SJCRH30 (cell line): ENCODE results near the gene SAMD11. TPM values are rescaled to one million over a fixed set of nuclear protein-coding genes. Genes with fewer than 3 reads are reported as not detected.

Source experiments
- DNase-seq, 2 experiments: peaks; one replicate each; pipeline ENCODE4 v3.0.0-alpha.2; 2015 to 2020
- H3K27ac ChIP-seq: fragments of 250-450 bp; sonication (Bioruptor Pico); 2 replicates; pipeline ENCODE4 v1.5.1; 2020; ENCODE audit warnings: mild to moderate bottlenecking, moderate library complexity
- H3K27me3 ChIP-seq: fragments of 250-450 bp; sonication (Bioruptor Pico); 2 replicates; pipeline ENCODE4 v1.5.1; 2020; ENCODE audit warnings: mild to moderate bottlenecking, moderate library complexity
- H3K36me3 ChIP-seq: fragments of 250-450 bp; sonication (Bioruptor Pico); 2 replicates; pipeline ENCODE4 v1.5.1; 2020; ENCODE audit warnings: mild to moderate bottlenecking, moderate library complexity
- H3K4me1 ChIP-seq: fragments of 250-450 bp; sonication (Bioruptor Pico); 2 replicates; pipeline ENCODE4 v1.5.1; 2020; ENCODE audit warnings: mild to moderate bottlenecking, moderate library complexity
- H3K4me3 ChIP-seq: fragments of 250-450 bp; sonication (Bioruptor Pico); 2 replicates; pipeline ENCODE4 v1.5.1; 2020; ENCODE audit warnings: mild to moderate bottlenecking, moderate library complexity
- H3K9me3 ChIP-seq: fragments of 250-450 bp; sonication (Bioruptor Pico); replicated peaks from 2 replicates; pipeline ENCODE4 v1.5.1; 2020; ENCODE audit warnings: mild to moderate bottlenecking, moderate library complexity
- total RNA-seq: library from RNA; depleted of rRNA; stranded (reverse); fragments of >200 nt; shearing (Covaris generic); gene quantifications from 2 replicates; pipeline ENCODE4 v1.2.3, GENCODE V29; 2014

Gene SAMD11
- total RNA-seq, 1 experiment from 2014 or later = 39.0 TPM

GRCh38 chr1:918843-919242 lies 4.9 kb upstream of the SAMD11 start:
- Histone ChIP-seq H3K36me3 (no peaks in the 10 kb centered on the region), H3K4me3 (no peak overlapping the region), H3K4me1 (peaks cover 35% of the 10 kb centered on the region), H3K27me3 (peaks cover 43% of the 10 kb centered on the region), H3K27ac (no peak overlapping the region), H3K9me3 (no peaks in the 10 kb centered on the region)
- DNase-seq = no peak

DNA sequence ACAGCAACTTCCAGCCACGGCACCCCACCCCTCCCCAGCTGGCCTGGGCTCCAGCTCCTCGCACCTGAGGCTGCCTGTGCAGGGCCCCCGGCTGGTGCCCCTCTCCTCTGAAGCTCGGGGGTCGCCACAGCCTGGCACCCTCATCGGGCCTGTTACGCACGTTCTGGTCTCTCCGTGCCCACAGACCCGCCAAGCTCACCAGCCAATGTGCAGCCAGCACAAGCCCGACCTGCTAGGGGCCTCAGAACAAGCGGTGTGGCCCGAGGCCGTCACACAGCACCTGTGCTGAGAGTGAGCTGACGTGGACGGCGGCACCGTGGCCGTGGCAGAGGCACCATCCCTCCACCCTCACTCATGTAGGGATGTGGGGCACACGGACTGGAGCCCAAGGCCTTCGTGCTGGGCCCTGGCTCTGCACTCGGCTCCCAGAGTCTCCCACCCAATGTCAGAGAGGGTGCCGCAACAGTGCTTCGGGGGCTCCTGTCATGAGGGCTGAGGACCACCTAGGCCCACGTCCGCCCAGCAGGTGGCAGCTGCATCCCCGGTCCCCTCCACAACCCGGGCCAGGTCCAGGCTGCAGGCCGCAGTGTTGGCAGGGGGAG lies 4.4 kb upstream of the SAMD11 start:
- Histone ChIP-seq H3K9me3 (no peaks in the 10 kb centered on the region), H3K36me3 (no peaks in the 10 kb centered on the region)

DNA sequence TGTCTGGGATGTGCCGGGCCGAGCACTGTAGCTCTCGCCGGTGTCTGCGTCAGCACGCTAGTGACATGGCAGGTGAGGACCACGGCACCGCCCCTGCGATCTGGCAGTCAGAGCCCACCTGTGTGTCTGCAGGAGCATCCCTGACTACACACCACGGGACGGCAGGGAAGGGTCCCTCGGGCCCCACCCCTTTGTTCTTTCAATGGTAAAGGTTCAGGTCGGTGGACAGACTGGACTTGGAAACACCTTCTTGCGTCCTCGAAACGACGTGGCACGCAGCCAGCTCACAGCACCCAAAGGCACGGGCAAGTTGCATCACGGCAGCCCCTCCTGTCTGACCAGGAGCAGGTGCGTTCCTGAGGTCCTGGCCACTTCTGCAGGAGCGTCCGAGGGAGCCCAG lies 3.7 kb upstream of the SAMD11 start:
- Histone ChIP-seq H3K27ac (no peak overlapping the region), H3K36me3 (no peaks in the 10 kb centered on the region), H3K9me3 (no peaks in the 10 kb centered on the region), H3K4me1 (peaks cover 35% of the 10 kb centered on the region), H3K4me3 (no peak overlapping the region), H3K27me3 (peaks cover 39% of the 10 kb centered on the region)
- no peak for DNase-seq

More for the DNA sequence above, 4.4 kb upstream of the SAMD11 start:
- H3K27ac ChIP-seq = no peak overlapping the region
- H3K4me1 ChIP-seq = peaks cover 35% of the 10 kb centered on the region
- H3K27me3 ChIP-seq = peaks cover 39% of the 10 kb centered on the region
- DNase-seq = no peak
- no peak overlapping the region for H3K4me3 ChIP-seq

DNA sequence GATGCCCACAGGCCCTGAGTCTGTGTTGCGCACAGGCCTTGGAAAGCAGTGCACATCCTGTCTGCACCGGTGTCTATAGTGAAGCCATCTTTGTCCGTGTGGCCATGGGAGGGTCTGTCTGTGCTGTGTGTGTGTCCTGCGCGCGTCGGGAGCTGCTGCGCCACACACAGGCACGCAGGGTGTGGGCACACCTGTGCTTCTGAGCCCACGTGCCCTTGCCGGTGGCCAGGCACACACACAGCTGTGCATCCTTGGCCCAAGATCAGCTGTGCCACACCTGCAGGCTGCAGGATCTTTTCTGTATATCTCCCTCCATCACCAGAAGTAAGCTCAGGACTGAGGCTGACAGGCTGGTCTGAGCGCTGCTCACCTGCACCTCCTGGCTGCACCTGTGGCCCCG lies 3.2 kb upstream of the SAMD11 start:
- Histone ChIP-seq H3K9me3 (no peaks in the 10 kb centered on the region), H3K27me3 (peaks cover 38% of the 10 kb centered on the region), H3K4me1 (peaks cover 35% of the 10 kb centered on the region), H3K4me3 (no peak overlapping the region), H3K36me3 (no peaks in the 10 kb centered on the region), H3K27ac (no peak overlapping the region)
- DNase-seq = no peak

GRCh38 chr1:921011-921837 lies 2.5 kb upstream of the SAMD11 start:
- Histone ChIP-seq H3K36me3 (no peaks in the 10 kb centered on the region), H3K27ac (no peak overlapping the region), H3K4me1 (peaks cover 35% of the 10 kb centered on the region), H3K4me3 (peak overlapping the region; percentile 3; the same call in 1 of the 2 replicates), H3K9me3 (no peaks in the 10 kb centered on the region), H3K27me3 (peaks cover 31% of the 10 kb centered on the region)
- peak; percentile 81 to 86 for DNase-seq

- no peaks in the 10 kb centered on the region for H3K36me3 ChIP-seq
- H3K4me1 ChIP-seq = peaks cover 20% of the 10 kb centered on the region
- DNase-seq = no peak
- H3K4me3 ChIP-seq = peak overlapping the region; percentile 69
- peaks cover 4% of the 10 kb centered on the region; the same call in 1 of the 2 replicates for H3K27me3 ChIP-seq
- H3K9me3 ChIP-seq = no peaks in the 10 kb centered on the region
- no peak overlapping the region; the same call in 1 of the 2 replicates for H3K27ac ChIP-seq
These were observed 400 bp downstream of the SAMD11 start for GRCh38 chr1:923991-924655.

- H3K27ac ChIP-seq = peak overlapping the region; percentile 8; the same call in 1 of the 2 replicates
- H3K9me3 ChIP-seq = no peaks in the 10 kb centered on the region
- H3K4me1 ChIP-seq = peaks cover 17% of the 10 kb centered on the region
- no peaks in the 10 kb centered on the region for H3K27me3 ChIP-seq
- DNase-seq = peak; percentile 67 to 71
- no peaks in the 10 kb centered on the region for H3K36me3 ChIP-seq
- H3K4me3 ChIP-seq = peak overlapping the region; percentile 69
These were observed 1.2 kb downstream of the SAMD11 start for GRCh38 chr1:924656-925560.

DNA sequence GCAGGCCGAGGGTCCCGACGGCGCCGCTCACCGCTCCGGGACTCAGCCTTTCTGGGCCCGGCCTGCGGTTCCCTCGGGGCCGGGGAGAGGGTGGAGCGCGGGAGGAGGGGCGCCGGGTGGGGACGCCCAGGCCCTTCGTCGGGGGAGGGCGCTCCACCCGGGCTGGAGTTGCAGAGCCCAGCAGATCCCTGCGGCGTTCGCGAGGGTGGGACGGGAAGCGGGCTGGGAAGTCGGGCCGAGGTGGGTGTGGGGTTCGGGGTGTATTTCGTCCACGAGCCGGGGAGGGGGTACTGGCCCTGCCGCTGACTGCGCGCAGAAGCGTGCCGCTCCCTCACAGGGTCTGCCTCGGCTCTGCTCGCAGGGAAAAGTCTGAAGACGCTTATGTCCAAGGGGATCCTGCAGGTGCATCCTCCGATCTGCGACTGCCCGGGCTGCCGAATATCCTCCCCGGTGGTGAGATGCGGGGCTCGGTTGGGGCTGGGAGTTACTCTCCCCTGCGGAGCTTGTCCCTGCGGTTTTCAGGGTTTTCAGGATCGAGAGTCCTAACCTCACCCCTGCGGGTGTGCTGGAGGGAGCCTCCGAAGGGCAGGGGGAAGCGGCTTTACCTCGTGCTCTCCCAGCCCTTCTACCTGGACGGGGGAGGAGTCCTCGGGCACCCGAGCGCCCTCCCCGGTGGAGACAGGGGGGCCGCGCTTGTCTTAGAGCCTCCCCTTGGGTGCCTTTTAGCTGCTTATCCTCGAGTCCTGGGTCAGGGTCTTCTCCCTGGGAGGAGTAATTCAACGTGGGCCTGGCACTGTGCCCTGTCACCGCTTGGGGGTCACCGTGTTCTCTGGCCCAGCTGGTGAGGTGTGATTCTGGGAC lies 2.1 kb downstream of the SAMD11 start:
- no peaks in the 10 kb centered on the region for H3K9me3 ChIP-seq

GRCh38 chr1:927234-927633 lies 3.5 kb downstream of the SAMD11 start:
- H3K9me3 ChIP-seq = no peaks in the 10 kb centered on the region
- peaks cover 21% of the 10 kb centered on the region for H3K4me1 ChIP-seq
- DNase-seq = no peak
- H3K27ac ChIP-seq = no peak overlapping the region
- H3K27me3 ChIP-seq = no peaks in the 10 kb centered on the region
- no peaks in the 10 kb centered on the region; the same call in 1 of the 2 replicates for H3K36me3 ChIP-seq
- no peak overlapping the region for H3K4me3 ChIP-seq

More for the DNA sequence above, 2.1 kb downstream of the SAMD11 start:
- Histone ChIP-seq H3K4me3 (peak overlapping the region; percentile 69), H3K36me3 (no peaks in the 10 kb centered on the region; the same call in 1 of the 2 replicates), H3K27ac (no peak overlapping the region), H3K27me3 (no peaks in the 10 kb centered on the region), H3K4me1 (peaks cover 16% of the 10 kb centered on the region)
- DNase-seq = peak; percentile 68 to 70

DNA sequence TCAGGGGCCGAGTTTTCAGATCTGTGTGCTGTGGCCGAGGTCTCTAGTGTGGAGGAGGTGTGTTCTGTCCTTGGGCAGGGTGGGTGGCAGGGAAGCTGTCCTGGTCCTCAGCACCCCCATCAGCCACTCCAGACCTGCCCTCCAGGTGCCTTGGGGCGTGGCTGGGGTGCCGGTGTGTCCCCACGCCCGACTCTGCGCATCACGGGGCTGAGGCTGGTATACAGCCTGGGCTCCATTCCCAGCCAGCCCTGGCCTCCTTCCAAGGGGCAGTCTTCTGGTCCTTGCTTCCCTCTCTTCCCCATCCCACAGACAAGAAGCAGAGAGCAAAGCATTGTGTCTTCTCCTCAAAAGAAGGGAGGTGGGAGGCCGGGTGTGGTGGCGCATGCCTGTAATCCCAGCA lies 4.0 kb downstream of the SAMD11 start:
- Histone ChIP-seq H3K4me1 (peaks cover 26% of the 10 kb centered on the region), H3K36me3 (no peaks in the 10 kb centered on the region; the same call in 1 of the 2 replicates), H3K9me3 (no peaks in the 10 kb centered on the region), H3K4me3 (no peak overlapping the region), H3K27ac (no peak overlapping the region), H3K27me3 (no peaks in the 10 kb centered on the region)
- no peak for DNase-seq

DNA sequence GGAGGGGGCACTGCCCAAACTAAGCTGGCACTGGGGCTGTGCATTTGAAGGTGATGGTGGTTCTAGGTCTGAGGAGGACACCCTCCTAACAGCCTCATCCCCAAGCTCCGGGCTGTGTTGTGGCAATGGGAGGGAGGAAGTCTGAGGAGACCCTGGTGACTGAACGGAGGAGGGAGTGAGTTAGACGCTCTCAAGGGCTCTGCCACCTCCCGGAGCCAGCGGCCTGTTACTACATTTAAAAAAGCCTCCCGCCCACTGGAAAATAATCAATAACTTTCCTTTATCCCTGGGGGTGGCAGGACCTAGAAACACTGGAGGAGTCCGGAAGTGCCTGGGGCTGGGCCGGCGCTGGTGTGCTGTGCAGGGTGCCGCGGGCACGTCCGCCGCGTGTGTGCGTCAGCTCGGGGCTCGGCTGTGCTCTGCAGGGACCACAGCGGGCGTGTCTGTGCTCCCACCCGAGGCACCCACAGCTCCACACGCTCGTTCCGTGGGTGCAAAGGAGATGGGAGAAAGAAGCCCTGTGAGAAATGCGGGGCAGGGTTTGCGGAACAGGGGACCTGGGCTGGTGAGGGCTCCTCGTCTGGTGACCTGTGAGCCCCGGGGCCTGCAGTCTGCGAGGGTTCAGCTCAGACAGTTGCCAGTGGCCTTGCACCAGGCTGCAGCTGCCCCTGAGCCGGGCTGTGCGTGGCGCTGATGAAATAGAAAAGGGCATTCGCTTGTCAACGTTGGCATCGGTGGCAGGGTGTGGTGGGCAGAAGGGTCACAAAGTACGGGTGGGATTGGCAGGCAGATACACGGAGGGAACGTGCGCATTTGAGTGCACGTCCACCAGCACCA lies 5.3 kb downstream of the SAMD11 start:
- Histone ChIP-seq H3K4me3 (no peak overlapping the region), H3K27ac (no peak overlapping the region), H3K36me3 (no peaks in the 10 kb centered on the region; the same call in 1 of the 2 replicates), H3K4me1 (peaks cover 32% of the 10 kb centered on the region), H3K27me3 (no peaks in the 10 kb centered on the region), H3K9me3 (no peaks in the 10 kb centered on the region)
- no peak for DNase-seq

GRCh38 chr1:929712-930632 lies 6.2 kb downstream of the SAMD11 start:
- H3K27me3 ChIP-seq = no peaks in the 10 kb centered on the region
- H3K27ac ChIP-seq = no peak overlapping the region
- no peak for DNase-seq
- no peaks in the 10 kb centered on the region; the same call in 1 of the 2 replicates for H3K36me3 ChIP-seq
- peaks cover 34% of the 10 kb centered on the region for H3K4me1 ChIP-seq
- H3K9me3 ChIP-seq = no peaks in the 10 kb centered on the region
- H3K4me3 ChIP-seq = no peak overlapping the region
